Right lung (tissue), 10 donors: ENCODE data around the gene CMKLR1. TPM values are rescaled to one million over a fixed set of nuclear protein-coding genes. Genes with fewer than 3 reads are reported as not detected.

Experiments used
- DNase-seq, 2 donors: peaks; one replicate each; pipeline ENCODE4 v3.0.0-alpha.2; 2013
- long read RNA-seq, 8 donors: transcript quantifications; one replicate each; lab custom pipeline, GENCODE V29; 2026
- polyA plus RNA-seq, 5 donors: library from polyadenylated mRNA; unstranded; fragments of 120-200 nt; gene quantifications; one replicate each; pipeline versions ENCODE4 v1.2.1 to v1.2.3, GENCODE V29; 2013; ENCODE audit warnings: inconsistent platforms in 1 of 5, low replicate concordance in 1 of 5; ENCODE audit not compliant: insufficient read length in 5 of 5, insufficient read depth in 1 of 5

The CMKLR1 gene
- polyA plus RNA-seq, result 10 to 100 TPM; 10.1 to 13.5 (median 12.7) TPM
- long read RNA-seq, donor 1, partial matches to known transcripts, result 0 of 2 reads
- long read RNA-seq, donor 1, other reads (novel, unspliced or antisense), result 0 of 2 reads
- long read RNA-seq, donor 2, result 0 reads
- long read RNA-seq, donor 3, full-length matches to known transcripts, result 2 of 2 reads
- long read RNA-seq, donor 3, partial matches to known transcripts, result 0 of 2 reads
- long read RNA-seq, donor 3, other reads (novel, unspliced or antisense), result 0 of 2 reads
- long read RNA-seq, donor 4, full-length matches to known transcripts, result 5 of 5 reads
- long read RNA-seq, donor 4, partial matches to known transcripts, result 0 of 5 reads
- long read RNA-seq, donor 4, other reads (novel, unspliced or antisense), result 0 of 5 reads
- long read RNA-seq, donor 5, full-length matches to known transcripts, result 6 of 6 reads
- long read RNA-seq, donor 5, partial matches to known transcripts, result 0 of 6 reads
- long read RNA-seq, donor 5, other reads (novel, unspliced or antisense), result 0 of 6 reads
- long read RNA-seq, donor 6, full-length matches to known transcripts, result 4 of 4 reads
- long read RNA-seq, donor 6, partial matches to known transcripts, result 0 of 4 reads
- long read RNA-seq, donor 6, other reads (novel, unspliced or antisense), result 0 of 4 reads
- long read RNA-seq, donor 7, partial matches to known transcripts, result 0 of 1 reads
- long read RNA-seq, donor 7, other reads (novel, unspliced or antisense), result 0 of 1 reads
- long read RNA-seq, donor 8, result 0 reads

GRCh38 chr12:108338915-108339657 is at the start of gene CMKLR1:
CMKLR1 (minus strand) TSS chr12:108339311; CDS start chr12:108293591, 45,720 bp downstream.
- peak; percentile 46 to 61 for DNase-seq

- DNase-seq, result no peak
Observed at GRCh38 chr12:108387771-108388170, 48.7 kb upstream of the CMKLR1 start.

GRCh38 chr12:108386709-108387360 is 47.7 kb upstream of the CMKLR1 start:
- DNase-seq, result no peak

- DNase-seq, result no peak
Observed at GRCh38 chr12:108382437-108382801, 43.3 kb upstream of the CMKLR1 start.

GRCh38 chr12:108381787-108382436 is 42.8 kb upstream of the CMKLR1 start:
- peak; percentile 24 to 45 for DNase-seq

GRCh38 chr12:108380382-108380781 is 41.3 kb upstream of the CMKLR1 start:
- no peak for DNase-seq

GRCh38 chr12:108379823-108380222 is 40.7 kb upstream of the CMKLR1 start:
- DNase-seq, result no peak

- no peak for DNase-seq
Observed at GRCh38 chr12:108378926-108379325, 39.8 kb upstream of the CMKLR1 start.

- no peak for DNase-seq
Observed at GRCh38 chr12:108377260-108377659, 38.1 kb upstream of the CMKLR1 start.

GRCh38 chr12:108375986-108376663 is 37.0 kb upstream of the CMKLR1 start:
- no peak for DNase-seq

- DNase-seq, result no peak
Observed at GRCh38 chr12:108374596-108375320, 35.6 kb upstream of the CMKLR1 start.

- no peak for DNase-seq
Observed at GRCh38 chr12:108373111-108373510, 34.0 kb upstream of the CMKLR1 start.

- no peak for DNase-seq
Observed at GRCh38 chr12:108371801-108372344, 32.8 kb upstream of the CMKLR1 start.

GRCh38 chr12:108370415-108370814 is 31.3 kb upstream of the CMKLR1 start:
- no peak for DNase-seq

GRCh38 chr12:108369736-108370396 is 30.8 kb upstream of the CMKLR1 start:
- DNase-seq, result no peak

GRCh38 chr12:108368089-108368488 is 29.0 kb upstream of the CMKLR1 start:
- no peak for DNase-seq

GRCh38 chr12:108367436-108367835 is 28.3 kb upstream of the CMKLR1 start:
- no peak for DNase-seq

- DNase-seq, result no peak
Observed at GRCh38 chr12:108365324-108365723, 26.2 kb upstream of the CMKLR1 start.

- no peak for DNase-seq
Observed at GRCh38 chr12:108364879-108365278, 25.8 kb upstream of the CMKLR1 start.
